ENCODE measurements around the gene CREG2.
"Not testable (repeated sequence)": the region's sequence is repeated elsewhere in the genome, so short reads cannot be mapped to it uniquely, and the experiment has no call there.

The CREG2 gene

DNA sequence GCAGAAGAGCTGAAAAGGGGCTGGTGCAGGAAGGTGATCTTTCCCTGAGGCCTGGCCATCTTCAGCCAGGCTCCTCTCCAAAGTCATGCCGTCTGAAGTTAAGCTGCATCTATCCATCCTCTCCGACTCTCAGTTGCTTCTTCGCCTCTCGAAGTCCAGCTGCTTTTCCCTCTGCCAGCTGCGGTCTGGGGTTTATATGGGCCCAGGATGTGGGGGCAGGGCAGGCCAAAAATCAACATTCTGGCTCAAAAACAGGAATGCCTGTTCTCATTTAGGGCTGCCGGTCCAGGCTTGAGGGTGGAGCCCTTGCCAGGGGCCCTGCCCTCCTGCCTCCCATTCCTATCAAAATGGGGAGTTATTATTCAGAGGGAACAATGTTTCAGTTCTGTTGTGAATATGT lies 31.2 kb downstream of the CREG2 start:
- no peaks in the 10 kb centered on the region for H3K9me3 Mint-ChIP-seq
- H3K27ac Mint-ChIP-seq = no peak overlapping the region
- peaks cover 0 to 2% of the 10 kb centered on the region in 2 donors for H3K4me1 Mint-ChIP-seq
- ATAC-seq (replicated peaks) (no peak), DNase-seq (no peak)
- H3K27me3 Mint-ChIP-seq = peaks cover 0 to 6% of the 10 kb centered on the region in 2 donors
- H3K36me3 Mint-ChIP-seq = no peaks in the 10 kb centered on the region
- no peak overlapping the region for H3K4me3 Mint-ChIP-seq

DNA sequence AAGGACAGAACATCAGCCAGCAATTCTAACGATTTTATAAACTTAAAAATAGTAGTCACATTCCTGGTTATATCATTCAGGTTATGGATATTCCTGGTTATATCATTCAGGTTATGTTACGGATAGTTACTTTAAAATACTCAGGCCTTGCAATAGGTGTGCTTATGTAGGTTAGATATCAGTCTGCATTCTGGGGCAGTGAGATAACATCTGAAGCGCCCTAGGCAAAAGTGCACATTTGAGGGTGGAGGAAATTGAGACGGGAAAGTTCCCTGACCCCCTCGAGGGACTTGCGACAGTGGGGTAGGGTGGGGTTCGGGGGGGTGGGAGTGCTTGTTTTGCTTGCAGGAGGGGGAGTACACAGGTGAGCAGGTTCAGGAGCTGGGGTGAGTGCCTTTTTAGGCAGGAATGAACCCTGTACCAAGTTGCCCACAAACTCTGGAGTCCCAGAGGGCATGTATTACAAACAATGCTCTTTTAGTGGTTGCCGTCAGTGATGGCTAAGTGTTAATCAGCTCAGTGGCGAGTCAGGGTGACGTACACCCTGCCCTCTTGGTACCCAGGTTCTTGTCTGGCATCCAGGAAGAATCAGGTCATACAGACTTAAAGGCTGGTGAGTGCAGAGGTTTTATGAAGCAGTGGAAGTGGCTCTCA lies 31.8 kb downstream of the CREG2 start:
- H3K36me3 Mint-ChIP-seq = no peaks in the 10 kb centered on the region
- no peak for ATAC-seq (replicated peaks)
- H3K4me3 Mint-ChIP-seq = no peak overlapping the region
- no peak overlapping the region for H3K27ac Mint-ChIP-seq
- H3K27me3 Mint-ChIP-seq = peaks cover 0 to 6% of the 10 kb centered on the region in 2 donors
- no peaks in the 10 kb centered on the region for H3K4me1 Mint-ChIP-seq
- no peaks in the 10 kb centered on the region for H3K9me3 Mint-ChIP-seq
- no peak for DNase-seq

DNA sequence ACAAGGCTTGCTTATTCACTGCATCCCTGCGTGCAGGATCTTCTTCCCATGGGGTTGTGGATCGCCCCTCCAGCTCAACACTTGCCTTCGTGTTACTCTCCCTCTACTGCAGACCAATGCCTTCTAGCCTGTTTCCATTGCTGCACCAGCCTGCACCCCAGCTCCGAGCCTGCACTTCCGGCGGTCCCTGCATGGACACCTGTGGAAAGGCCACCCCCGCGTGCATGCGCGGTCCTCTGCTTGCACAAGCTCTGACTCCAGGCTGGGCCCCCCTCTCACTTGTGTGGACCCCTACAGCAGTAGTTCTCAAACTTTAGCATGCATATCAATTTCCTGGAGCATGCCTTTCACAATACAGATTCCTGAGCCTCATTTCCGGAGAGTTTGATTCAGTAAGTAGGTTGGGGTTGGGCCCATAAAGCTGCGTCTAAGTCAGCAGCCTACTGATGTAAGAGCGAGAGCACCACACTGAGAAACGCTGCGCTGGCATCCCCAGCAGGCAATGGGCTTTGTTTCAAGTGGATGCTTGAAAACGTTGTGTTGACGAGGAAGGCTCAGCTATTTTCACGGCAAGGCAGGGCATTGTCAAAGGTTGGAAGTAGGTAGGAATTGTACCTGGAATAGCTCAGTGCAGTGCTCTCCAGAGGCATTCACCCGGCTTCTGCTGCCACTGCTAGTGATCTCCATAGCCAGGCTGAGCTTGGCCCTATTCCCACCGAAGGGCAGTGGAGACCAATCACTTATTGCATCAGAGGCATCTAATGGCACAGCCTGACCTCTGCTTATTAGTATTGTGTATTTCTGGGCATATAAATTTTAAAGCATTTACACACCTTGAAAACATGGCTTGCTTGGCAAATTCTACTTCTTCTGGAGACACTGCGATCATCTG lies 32.6 kb downstream of the CREG2 start:
- H3K36me3 Mint-ChIP-seq = no peaks in the 10 kb centered on the region
- peaks cover 0 to 6% of the 10 kb centered on the region in 2 donors for H3K27me3 Mint-ChIP-seq
- no peak for DNase-seq
- no peak overlapping the region for H3K27ac Mint-ChIP-seq
- H3K4me1 Mint-ChIP-seq = peaks cover 0 to 2% of the 10 kb centered on the region in 2 donors
- H3K9me3 Mint-ChIP-seq = no peaks in the 10 kb centered on the region
- H3K4me3 Mint-ChIP-seq = no peak overlapping the region
- ATAC-seq (replicated peaks) = no peak

DNA sequence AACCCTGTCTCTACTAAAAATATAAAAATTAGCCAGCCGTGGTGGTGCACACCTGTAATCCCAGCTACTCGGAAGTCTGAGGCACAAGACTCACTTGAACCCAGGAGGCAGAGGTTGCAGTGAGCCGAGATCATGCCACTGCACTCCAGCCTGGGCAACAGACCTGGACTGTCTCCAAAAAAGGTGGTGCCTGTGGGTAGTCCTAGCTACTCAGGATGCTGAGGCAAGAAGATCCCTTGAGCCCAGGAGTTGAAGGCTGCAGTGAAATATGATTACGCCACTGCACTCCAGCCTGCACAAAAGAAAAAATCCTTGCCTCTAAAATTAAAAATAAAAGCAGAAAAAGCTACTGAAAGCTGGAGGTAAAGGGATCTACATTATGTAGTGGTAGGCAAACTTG lies 34.7 kb downstream of the CREG2 start:
- not testable (repeated sequence) for ATAC-seq (replicated peaks); H3K27me3 Mint-ChIP-seq; H3K36me3 Mint-ChIP-seq; H3K9me3 Mint-ChIP-seq; H3K4me3 Mint-ChIP-seq; H3K4me1 Mint-ChIP-seq; H3K27ac Mint-ChIP-seq; DNase-seq

DNA sequence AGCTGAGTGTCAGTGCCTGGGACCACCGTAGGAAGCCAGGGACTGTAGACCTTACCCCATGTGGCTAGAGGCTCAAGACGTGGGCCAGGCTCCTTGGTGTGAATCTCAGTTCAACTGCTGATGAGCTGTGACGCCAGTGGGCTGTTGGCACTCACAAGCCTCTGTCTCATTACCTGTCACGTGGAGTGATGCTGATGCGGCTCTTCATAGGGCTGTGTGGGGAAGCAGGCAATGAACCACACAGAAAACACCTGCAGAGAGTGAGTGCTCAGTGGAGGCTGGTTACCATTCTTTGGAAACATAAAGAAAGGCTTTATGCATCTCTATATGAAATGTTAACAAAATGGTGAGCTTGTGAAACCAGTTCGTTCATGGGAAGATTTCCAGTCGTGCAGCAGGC lies 36.1 kb downstream of the CREG2 start:
- H3K9me3 Mint-ChIP-seq = no peaks in the 10 kb centered on the region
- H3K4me1 Mint-ChIP-seq = peaks cover 0 to 2% of the 10 kb centered on the region in 2 donors
- H3K4me3 Mint-ChIP-seq = no peak overlapping the region
- H3K27me3 Mint-ChIP-seq = peaks cover 0 to 6% of the 10 kb centered on the region in 2 donors
- no peak for DNase-seq
- no peaks in the 10 kb centered on the region for H3K36me3 Mint-ChIP-seq
- ATAC-seq (replicated peaks) = no peak
- H3K27ac Mint-ChIP-seq = no peak overlapping the region

DNA sequence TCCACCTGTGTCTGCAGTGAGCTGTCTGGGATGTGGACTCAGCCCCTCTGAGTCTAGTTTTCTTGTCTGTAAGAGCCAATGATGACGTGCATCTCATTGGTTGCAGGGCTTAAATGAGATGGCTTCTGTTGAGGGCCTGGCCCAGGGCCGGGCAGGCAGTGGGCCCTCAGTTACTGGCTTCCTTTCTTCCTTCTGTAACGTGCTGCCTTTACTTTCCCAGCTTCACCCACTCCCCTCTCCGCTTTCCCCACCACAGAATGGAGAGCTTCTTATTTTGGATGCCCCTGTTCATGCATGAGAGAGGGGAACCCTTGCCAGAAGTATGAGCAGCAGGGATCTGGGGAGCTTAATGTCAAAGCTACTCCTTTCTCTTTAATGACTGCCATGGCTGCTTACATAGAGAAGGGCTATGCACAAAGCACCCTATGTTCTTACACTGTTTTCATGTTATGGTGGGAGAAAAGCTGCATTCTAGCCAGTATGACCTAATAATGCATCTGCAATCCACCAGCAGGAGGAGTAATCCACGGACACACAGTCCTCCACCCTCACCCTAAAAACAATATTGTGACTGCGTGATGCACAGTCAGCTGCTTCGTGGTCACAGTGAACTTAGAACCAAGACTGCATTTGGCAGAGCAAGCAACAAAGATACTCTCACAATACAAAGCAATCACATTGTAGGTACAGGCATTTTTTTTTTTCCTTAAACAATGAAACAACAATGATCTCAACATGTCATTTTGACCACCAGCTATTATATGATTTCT lies 37.2 kb downstream of the CREG2 start:
- Mint-ChIP-seq H3K27me3 (peaks cover 0 to 6% of the 10 kb centered on the region in 2 donors), H3K4me3 (no peak overlapping the region), H3K9me3 (no peaks in the 10 kb centered on the region), H3K27ac (no peak overlapping the region), H3K36me3 (no peaks in the 10 kb centered on the region), H3K4me1 (peaks cover 0 to 2% of the 10 kb centered on the region in 2 donors)
- no peak for ATAC-seq (replicated peaks)
- no peak for DNase-seq

DNA sequence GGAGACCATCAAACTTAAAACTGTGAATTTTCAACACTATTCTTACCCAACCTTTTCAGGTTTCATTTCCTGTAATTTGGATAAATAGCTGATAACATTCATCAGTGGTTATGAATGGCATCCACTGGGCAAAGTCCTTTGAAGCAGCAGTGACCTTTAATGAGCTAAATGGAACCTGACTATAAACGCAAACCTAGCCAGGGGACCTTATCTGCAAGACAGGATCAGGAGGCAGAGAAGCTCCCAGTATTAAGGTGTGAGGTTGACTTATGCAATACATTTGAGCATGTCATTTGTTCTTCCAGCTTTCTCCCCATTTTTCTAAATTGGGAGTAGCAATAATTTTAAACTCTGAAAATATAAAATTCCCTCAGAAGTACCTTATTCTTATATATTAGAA lies 38.4 kb downstream of the CREG2 start:
- DNase-seq (no peak), ATAC-seq (replicated peaks) (no peak)
- Mint-ChIP-seq H3K36me3 (no peaks in the 10 kb centered on the region), H3K9me3 (no peaks in the 10 kb centered on the region), H3K27ac (no peak overlapping the region), H3K27me3 (peaks cover 0 to 5% of the 10 kb centered on the region in 2 donors), H3K4me3 (no peak overlapping the region), H3K4me1 (peaks cover 0 to 2% of the 10 kb centered on the region in 2 donors)

DNA sequence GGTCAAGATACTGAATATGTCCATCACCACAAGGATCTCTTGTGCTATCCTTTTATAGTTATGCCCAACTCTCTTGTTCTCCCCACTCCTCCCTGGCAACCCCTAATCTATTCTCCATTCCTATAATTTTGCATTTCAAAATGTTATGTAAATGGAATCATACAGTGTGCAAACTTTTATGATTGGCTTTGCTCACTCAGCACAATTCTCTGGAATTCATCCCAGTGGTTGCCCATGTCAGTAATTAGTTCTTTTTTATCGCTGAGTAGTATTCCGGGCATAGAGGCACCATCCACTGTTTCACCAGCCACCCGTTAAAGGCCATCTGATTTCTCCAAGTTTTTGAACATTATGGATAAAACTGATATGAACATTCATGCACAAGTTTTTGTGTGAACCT lies 40.4 kb downstream of the CREG2 start:
- no peaks in the 10 kb centered on the region for H3K27me3 Mint-ChIP-seq
- H3K9me3 Mint-ChIP-seq = no peaks in the 10 kb centered on the region
- no peak overlapping the region for H3K4me3 Mint-ChIP-seq
- no peak for ATAC-seq (replicated peaks)
- no peak overlapping the region for H3K27ac Mint-ChIP-seq
- no peak for DNase-seq
- peaks cover 6% of the 10 kb centered on the region in 2 donors for H3K4me1 Mint-ChIP-seq
- H3K36me3 Mint-ChIP-seq = no peaks in the 10 kb centered on the region

DNA sequence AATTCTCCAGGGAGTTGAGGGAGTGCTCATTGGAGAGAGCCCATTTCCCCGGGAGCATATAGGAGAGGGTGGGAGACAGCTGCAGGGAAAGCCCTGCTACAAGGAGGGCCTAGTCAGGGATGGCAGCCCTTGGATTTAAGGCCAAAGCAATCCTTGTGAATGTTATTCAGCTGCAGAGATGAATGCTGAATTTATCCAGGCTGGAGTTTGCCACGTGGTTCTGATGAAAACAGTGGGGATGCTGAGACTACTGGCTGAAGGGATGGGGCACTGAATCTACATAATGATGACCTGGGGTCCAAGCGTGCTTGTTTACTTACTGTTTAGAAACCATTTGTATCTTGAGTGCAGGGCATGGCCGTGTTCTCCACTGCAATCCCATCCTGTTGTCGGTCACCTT lies 43.2 kb downstream of the CREG2 start:
- Mint-ChIP-seq H3K27me3 (no peaks in the 10 kb centered on the region), H3K36me3 (no peaks in the 10 kb centered on the region), H3K4me1 (peaks cover 9 to 13% of the 10 kb centered on the region in 2 donors), H3K9me3 (no peaks in the 10 kb centered on the region), H3K27ac (no peak overlapping the region), H3K4me3 (no peak overlapping the region)
- DNase-seq (no peak), ATAC-seq (replicated peaks) (no peak)

DNA sequence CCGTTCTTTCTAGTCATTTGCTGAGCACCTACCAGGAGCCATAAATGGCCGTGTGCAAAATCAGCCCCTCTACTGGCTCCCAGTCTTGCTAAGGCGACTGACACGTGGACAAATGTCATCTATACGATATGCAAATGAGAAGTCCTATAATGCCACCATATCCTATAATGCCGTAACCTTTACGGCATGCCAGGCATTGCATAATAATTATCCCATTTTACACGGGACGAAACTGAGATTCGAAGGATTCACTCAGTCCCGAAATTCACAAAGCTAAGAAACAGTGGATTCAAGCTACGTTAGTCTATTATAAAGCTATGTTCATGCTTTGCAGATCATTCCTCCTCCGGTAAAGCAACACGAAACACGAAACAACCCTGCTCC lies 44.7 kb downstream of the CREG2 start:
- no peaks in the 10 kb centered on the region for H3K27me3 Mint-ChIP-seq
- H3K36me3 Mint-ChIP-seq = no peaks in the 10 kb centered on the region
- H3K9me3 Mint-ChIP-seq = peaks cover 0 to 1% of the 10 kb centered on the region in 2 donors
- no peak overlapping the region for H3K27ac Mint-ChIP-seq
- H3K4me3 Mint-ChIP-seq = no peak overlapping the region
- ATAC-seq (replicated peaks) = no peak
- DNase-seq = no peak
- peaks cover 9 to 13% of the 10 kb centered on the region in 2 donors for H3K4me1 Mint-ChIP-seq

DNA sequence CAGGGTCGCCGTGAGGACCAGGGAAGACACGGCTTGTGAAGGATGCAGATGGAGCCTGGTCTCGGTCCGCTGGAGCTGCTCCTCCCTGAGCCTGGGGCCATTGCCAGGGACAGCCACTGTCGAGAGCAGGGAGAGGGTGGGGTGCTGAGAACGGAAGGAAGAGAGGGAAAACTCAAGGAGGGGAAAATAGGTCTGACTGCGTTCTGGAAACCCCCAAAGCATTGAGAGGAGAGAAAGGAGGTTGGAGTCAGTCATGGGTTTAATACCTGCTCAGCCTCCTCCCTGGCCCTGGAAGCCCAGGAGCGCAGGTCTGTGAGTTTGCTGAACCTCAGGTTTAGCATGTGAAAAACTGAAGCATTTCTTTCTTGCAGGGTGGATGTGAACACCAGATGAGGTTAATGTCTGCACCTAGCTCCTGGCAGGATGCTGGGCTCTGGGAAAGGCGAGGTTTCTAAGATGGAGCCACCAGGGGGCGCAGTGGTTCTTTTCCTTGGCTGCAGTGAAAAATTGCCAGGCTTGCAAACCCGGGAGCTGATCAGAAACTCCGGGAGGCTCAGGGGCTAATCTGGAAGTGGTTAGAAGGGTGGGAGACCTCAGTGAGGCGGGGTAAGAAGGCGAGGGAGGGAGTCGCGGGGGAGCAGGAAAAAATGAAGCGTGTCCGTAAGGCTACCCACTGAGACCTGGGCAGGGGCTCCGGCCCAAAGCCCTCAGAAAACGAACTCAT lies 45.2 kb downstream of the CREG2 start:
- Mint-ChIP-seq H3K36me3 (no peaks in the 10 kb centered on the region), H3K27ac (peak overlapping the region; percentile 32), H3K9me3 (peaks cover 0 to 1% of the 10 kb centered on the region in 2 donors), H3K4me1 (peaks cover 9 to 13% of the 10 kb centered on the region in 2 donors), H3K27me3 (peaks cover 0 to 3% of the 10 kb centered on the region in 2 donors), H3K4me3 (no peak overlapping the region)
- ATAC-seq (replicated peaks) (peak; percentile 60 to 66), DNase-seq (peak; percentile 24)

DNA sequence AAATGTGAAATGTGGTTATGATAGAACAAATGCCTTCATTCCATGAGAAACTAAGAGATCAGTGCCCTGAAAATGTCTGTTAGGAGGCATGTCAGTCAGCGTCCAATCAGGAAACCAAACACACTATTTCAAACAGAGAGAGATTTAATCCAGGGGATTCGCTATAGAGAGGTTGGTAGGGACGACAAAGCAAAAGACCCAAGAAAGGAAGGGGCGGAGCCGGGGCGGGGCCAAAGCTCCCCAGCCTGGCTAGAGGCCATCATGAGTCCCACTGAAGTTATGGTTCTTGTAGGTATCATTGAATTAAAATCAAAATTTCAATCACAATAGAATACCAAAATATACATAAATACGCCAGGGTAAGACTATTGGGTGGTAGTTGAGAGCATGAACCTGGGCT lies 45.9 kb downstream of the CREG2 start:
- Mint-ChIP-seq H3K36me3 (no peaks in the 10 kb centered on the region), H3K27me3 (peaks cover 0 to 5% of the 10 kb centered on the region in 2 donors), H3K9me3 (peaks cover 0 to 1% of the 10 kb centered on the region in 2 donors), H3K4me1 (peaks cover 9 to 13% of the 10 kb centered on the region in 2 donors), H3K4me3 (no peak overlapping the region), H3K27ac (no peak overlapping the region)
- ATAC-seq (replicated peaks) = no peak
- no peak for DNase-seq

DNA sequence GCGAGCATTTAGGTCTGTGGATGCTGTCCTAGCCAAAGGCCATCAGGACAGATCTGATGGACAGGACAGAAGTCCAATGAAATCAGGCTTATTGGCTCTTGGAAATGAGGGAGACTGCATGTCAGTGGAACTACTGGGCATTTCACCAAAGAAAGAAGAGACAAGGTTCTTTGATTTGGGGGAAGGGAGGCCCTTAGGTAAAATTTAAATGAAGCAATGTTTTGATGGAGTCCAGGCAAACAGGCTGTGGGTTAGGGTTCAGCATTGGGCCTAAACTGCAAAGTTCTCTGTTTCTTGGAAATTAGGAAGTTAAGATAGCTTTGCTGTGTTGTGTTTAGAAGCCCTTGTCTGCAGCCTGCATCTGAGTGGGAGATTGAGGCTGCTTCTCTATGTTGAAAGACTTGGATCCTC lies 47.2 kb downstream of the CREG2 start:
- H3K4me1 Mint-ChIP-seq = peaks cover 9 to 13% of the 10 kb centered on the region in 2 donors
- H3K4me3 Mint-ChIP-seq = no peak overlapping the region
- no peak for ATAC-seq (replicated peaks)
- H3K9me3 Mint-ChIP-seq = peaks cover 0 to 1% of the 10 kb centered on the region in 2 donors
- H3K36me3 Mint-ChIP-seq = no peaks in the 10 kb centered on the region
- H3K27me3 Mint-ChIP-seq = peaks cover 0 to 5% of the 10 kb centered on the region in 2 donors
- DNase-seq = no peak
- H3K27ac Mint-ChIP-seq = no peak overlapping the region

All from stimulated activated naive B cell treated with anti-CD40 and anti-IgM and Interleukin-4, amounts not matched to agents 10 μg/mL and 1 μg/mL and 100 μg/mL, for 72 hours (primary cell).